Chondrocyte (in vitro differentiated cells): ENCODE measurements around the gene H2AZ2. TPM values are rescaled to one million over a fixed set of nuclear protein-coding genes. Genes with fewer than 3 reads are reported as not detected.
"Not testable (repeated sequence)": the region's sequence is repeated elsewhere in the genome, so short reads cannot be mapped to it uniquely, and the experiment has no call there.

ENCODE experiments used
- DNase-seq: peaks from one replicate; pipeline ENCODE4 v3.0.0; 2021; ENCODE audit warnings: mixed read lengths, low spot score
- H3K27ac Mint-ChIP-seq: one replicate; pipeline ENCODE4 v1.8.0; 2021; ENCODE audit warnings: mild to moderate bottlenecking, moderate library complexity, mixed read lengths; ENCODE audit not compliant: unreplicated experiment
- H3K27me3 Mint-ChIP-seq: 2 replicates; pipeline ENCODE4 v1.8.0; 2021; ENCODE audit warnings: low read depth, mixed read lengths
- H3K36me3 Mint-ChIP-seq: 2 replicates; pipeline ENCODE4 v1.8.0; 2021; ENCODE audit warnings: low read depth, mixed read lengths
- H3K4me1 Mint-ChIP-seq: 2 replicates; pipeline ENCODE4 v1.8.0; 2021; ENCODE audit warnings: low read depth, mild to moderate bottlenecking, mixed read lengths
- H3K4me3 Mint-ChIP-seq: one replicate; pipeline ENCODE4 v1.8.0; 2021; ENCODE audit warnings: mild to moderate bottlenecking, moderate library complexity, mixed read lengths; ENCODE audit not compliant: unreplicated experiment
- H3K9me3 Mint-ChIP-seq: 2 replicates; pipeline ENCODE4 v1.8.0; 2021; ENCODE audit warnings: low read depth, mixed read lengths
- CTCF ChIP-seq: fragments of 200-600 bp; sonication (generic); IDR thresholded peaks from 2 replicates; pipeline ENCODE4 v1.5.0; 2021; ENCODE audit warnings: antibody characterized with exemption, mild to moderate bottlenecking, moderate library complexity
- total RNA-seq: library from RNA; stranded (reverse); gene quantifications from 3 replicates; pipeline ENCODE4 v1.2.1, GENCODE V29; 2021

H2AZ2 gene
- total RNA-seq, 1 donor from 2014 or later, result 119 TPM

GRCh38 chr7:44814919-44815318, 33.0 kb downstream of the H2AZ2 start:
- Mint-ChIP-seq H3K9me3 (no peaks in the 10 kb centered on the region), H3K36me3 (no peaks in the 10 kb centered on the region), H3K4me1 (no peaks in the 10 kb centered on the region), H3K27ac (no peak overlapping the region), H3K4me3 (no peak overlapping the region), H3K27me3 (no peaks in the 10 kb centered on the region)
- no peak for DNase-seq
- no peak for TF ChIP-seq CTCF

GRCh38 chr7:44811571-44811970, 36.3 kb downstream of the H2AZ2 start:
- Mint-ChIP-seq H3K4me1 (no peaks in the 10 kb centered on the region), H3K4me3 (no peak overlapping the region), H3K27ac (no peak overlapping the region), H3K27me3 (no peaks in the 10 kb centered on the region), H3K9me3 (no peaks in the 10 kb centered on the region), H3K36me3 (no peaks in the 10 kb centered on the region)
- no peak for TF ChIP-seq CTCF
- no peak for DNase-seq

GRCh38 chr7:44811093-44811492, 36.8 kb downstream of the H2AZ2 start:
- Mint-ChIP-seq H3K4me3 (no peak overlapping the region), H3K4me1 (no peaks in the 10 kb centered on the region), H3K9me3 (no peaks in the 10 kb centered on the region), H3K27me3 (no peaks in the 10 kb centered on the region), H3K36me3 (no peaks in the 10 kb centered on the region), H3K27ac (no peak overlapping the region)
- no peak for DNase-seq
- no peak for TF ChIP-seq CTCF

GRCh38 chr7:44808914-44809393, 38.9 kb downstream of the H2AZ2 start:
- no peak overlapping the region for H3K27ac Mint-ChIP-seq
- H3K4me3 Mint-ChIP-seq, result no peak overlapping the region
- no peaks in the 10 kb centered on the region for H3K4me1 Mint-ChIP-seq
- H3K27me3 Mint-ChIP-seq, result no peaks in the 10 kb centered on the region
- TF ChIP-seq CTCF, result no peak
- DNase-seq, result no peak
- no peaks in the 10 kb centered on the region for H3K36me3 Mint-ChIP-seq
- no peaks in the 10 kb centered on the region for H3K9me3 Mint-ChIP-seq

- Mint-ChIP-seq H3K4me3 (no peak overlapping the region), H3K4me1 (peaks cover 9% of the 10 kb centered on the region), H3K36me3 (peaks cover 18% of the 10 kb centered on the region), H3K27me3 (no peaks in the 10 kb centered on the region), H3K9me3 (no peaks in the 10 kb centered on the region), H3K27ac (no peak overlapping the region)
- no peak for DNase-seq
- TF ChIP-seq CTCF, result no peak
Measured at GRCh38 chr7:44805950-44806349, 41.9 kb downstream of the H2AZ2 start.

- not testable (repeated sequence) for H3K4me3 Mint-ChIP-seq, DNase-seq, H3K9me3 Mint-ChIP-seq, H3K27ac Mint-ChIP-seq, H3K27me3 Mint-ChIP-seq
- Mint-ChIP-seq H3K36me3 (peaks cover 30% of the 10 kb centered on the region), H3K4me1 (peaks cover 23% of the 10 kb centered on the region)
Measured at GRCh38 chr7:44803828-44804519, 43.9 kb downstream of the H2AZ2 start.
